SK-N-SH (cell line): Measurements from ENCODE around the gene AP3B2.

Experiments
- EZH2phosphoT487 ChIP-seq: fragments of 200-600 bp; sonication (generic); IDR thresholded peaks from 2 replicates; pipeline ENCODE4 v1.6.1; 2017; ENCODE audit warnings: low read depth, mixed run types, mild to moderate bottlenecking, antibody characterized with exemption, moderate library complexity, borderline replicate concordance
- POLR2AphosphoS5 ChIP-seq: IDR thresholded peaks from 2 replicates; pipeline ENCODE4 v1.6.1; 2012; ENCODE audit warnings: low read depth, low read length
- TF ChIP-seq, protein P1 (sequence below): fragments of 200-600 bp; sonication (generic); IDR thresholded peaks from 2 replicates; pipeline ENCODE4 v1.6.1; 2017; ENCODE audit warnings: antibody characterized with exemption, mild to moderate bottlenecking, moderate library complexity

DNA sequence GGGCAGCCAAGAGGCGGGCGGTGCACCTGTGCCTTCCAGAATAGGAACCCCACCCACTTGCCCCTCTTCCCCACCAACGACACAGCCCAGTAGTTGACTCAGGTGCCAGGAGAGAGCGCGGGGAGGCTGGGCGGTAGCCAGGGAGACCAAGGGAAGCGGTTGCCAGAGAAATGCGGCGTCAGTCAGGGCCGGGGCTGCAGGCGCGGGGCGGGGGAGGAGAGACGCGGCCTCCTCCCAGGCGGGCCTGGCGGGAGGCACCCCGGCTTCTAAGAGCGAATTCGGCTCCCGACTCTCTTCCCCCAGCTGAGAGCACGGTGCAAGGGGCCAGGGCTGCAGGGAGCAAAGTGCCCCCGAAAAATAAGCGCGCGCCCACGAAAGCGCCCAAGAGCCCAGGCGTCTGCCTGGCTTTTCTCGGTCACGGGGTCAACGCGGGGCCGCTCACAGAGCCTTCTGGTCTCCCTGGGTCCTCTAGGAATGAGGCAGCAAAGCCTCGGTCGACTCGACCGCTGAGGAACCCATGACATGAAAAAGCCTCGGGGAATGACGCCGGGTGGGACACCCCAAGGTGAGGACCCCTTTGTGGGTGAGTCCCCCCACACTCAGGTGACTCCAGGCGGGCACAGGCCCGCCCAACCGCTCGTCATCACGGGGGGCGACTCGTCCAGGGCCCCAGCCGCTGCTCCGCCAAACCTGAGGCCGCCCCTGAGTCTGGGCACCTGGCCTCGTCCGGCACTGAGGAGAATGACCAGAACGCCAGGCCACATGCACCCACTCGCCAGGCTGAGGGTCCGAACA is 63.2 kb downstream of the AP3B2 start:
- TF ChIP-seq, protein P1, sequence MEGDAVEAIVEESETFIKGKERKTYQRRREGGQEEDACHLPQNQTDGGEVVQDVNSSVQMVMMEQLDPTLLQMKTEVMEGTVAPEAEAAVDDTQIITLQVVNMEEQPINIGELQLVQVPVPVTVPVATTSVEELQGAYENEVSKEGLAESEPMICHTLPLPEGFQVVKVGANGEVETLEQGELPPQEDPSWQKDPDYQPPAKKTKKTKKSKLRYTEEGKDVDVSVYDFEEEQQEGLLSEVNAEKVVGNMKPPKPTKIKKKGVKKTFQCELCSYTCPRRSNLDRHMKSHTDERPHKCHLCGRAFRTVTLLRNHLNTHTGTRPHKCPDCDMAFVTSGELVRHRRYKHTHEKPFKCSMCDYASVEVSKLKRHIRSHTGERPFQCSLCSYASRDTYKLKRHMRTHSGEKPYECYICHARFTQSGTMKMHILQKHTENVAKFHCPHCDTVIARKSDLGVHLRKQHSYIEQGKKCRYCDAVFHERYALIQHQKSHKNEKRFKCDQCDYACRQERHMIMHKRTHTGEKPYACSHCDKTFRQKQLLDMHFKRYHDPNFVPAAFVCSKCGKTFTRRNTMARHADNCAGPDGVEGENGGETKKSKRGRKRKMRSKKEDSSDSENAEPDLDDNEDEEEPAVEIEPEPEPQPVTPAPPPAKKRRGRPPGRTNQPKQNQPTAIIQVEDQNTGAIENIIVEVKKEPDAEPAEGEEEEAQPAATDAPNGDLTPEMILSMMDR = no peak
- TF ChIP-seq EZH2phosphoT487 (no peak), POLR2AphosphoS5 (no peak)
